A549 (cell line): ENCODE results near the gene PRKCE.

Experiments used
- CEBPB ChIP-seq, 2 experiments: fragments of >200 bp in 1 of 2; sonication (Bioruptor Twin) in 1 of 2; formaldehyde crosslinking in 1 of 2; IDR thresholded peaks; 2 replicates each; pipeline ENCODE4 v1.6.1; 2012 to 2016
- CTCF ChIP-seq: fragments of >200 bp; sonication (Bioruptor Twin); formaldehyde crosslinking; IDR thresholded peaks from 3 replicates; pipeline ENCODE4 v1.5.1; 2016
- ELK1 ChIP-seq: fragments of 150-350 bp; IDR thresholded peaks from 2 replicates; pipeline ENCODE4 v1.6.1; 2014; ENCODE audit warnings: low read depth, mild to moderate bottlenecking, low read length
- HMGXB4 ChIP-seq: fragments of 250-450 bp; sonication (Bioruptor Pico); IDR thresholded peaks from 2 replicates; pipeline ENCODE4 v1.5.0; 2021; ENCODE audit warnings: mild to moderate bottlenecking, moderate library complexity, borderline replicate concordance
- MAX ChIP-seq: IDR thresholded peaks from 2 replicates; pipeline ENCODE4 v1.6.1; 2012
- MYC ChIP-seq: IDR thresholded peaks from 2 replicates; pipeline ENCODE4 v1.6.1; 2012; ENCODE audit warnings: mild to moderate bottlenecking, inconsistent platforms, low read length, improper control_type of control experiment, borderline replicate concordance
- NR3C1 ChIP-seq: fragments of >200 bp; sonication (Bioruptor Twin); formaldehyde crosslinking; IDR thresholded peaks from 3 replicates; pipeline ENCODE4 v1.6.1; 2017
- PHF8 ChIP-seq: fragments of 200-600 bp; sonication (generic); IDR thresholded peaks from 2 replicates; pipeline ENCODE4 v1.6.1; 2016; ENCODE audit warnings: low read depth, mild to moderate bottlenecking, antibody characterized with exemption, moderate library complexity, borderline replicate concordance
- POLR2A ChIP-seq: IDR thresholded peaks from 2 replicates; pipeline ENCODE4 v1.6.1; 2012; ENCODE audit warnings: mild to moderate bottlenecking, low read length
- RCOR1 ChIP-seq: fragments of 150-350 bp; IDR thresholded peaks from 2 replicates; pipeline ENCODE4 v1.6.1; 2014; ENCODE audit warnings: antibody characterized with exemption, low read length, low read depth
- SMC3 ChIP-seq: fragments of >200 bp; sonication (Bioruptor Twin); formaldehyde crosslinking; IDR thresholded peaks from 3 replicates; pipeline ENCODE4 v1.6.1; 2018; ENCODE audit warnings: inconsistent platforms
- USF2 ChIP-seq: fragments of 450-650 bp; IDR thresholded peaks from 2 replicates; pipeline ENCODE4 v1.6.1; 2014; ENCODE audit warnings: antibody characterized with exemption

- TF ChIP-seq CTCF = no peak
- no peak for TF ChIP-seq CEBPB (IDR thresholded peaks at IDR 0.05)
- TF ChIP-seq NR3C1 = no peak
- no peak for TF ChIP-seq MAX
- no peak for TF ChIP-seq POLR2A
- no peak for TF ChIP-seq HMGXB4 (CRISPR knock-in tag)
- TF ChIP-seq ELK1 = no peak
- no peak for TF ChIP-seq SMC3
- no peak for TF ChIP-seq USF2
- TF ChIP-seq RCOR1 = no peak
- no peak for TF ChIP-seq PHF8
- TF ChIP-seq MYC = no peak
Measured at GRCh38 chr2:45780541-45781463, 129.3 kb downstream of the PRKCE start.
